Fibroblast of skin of right quadriceps (primary cell): Measurements from ENCODE around the gene PLA2G5.

ENCODE experiments used
- DNase-seq: peaks from one replicate; pipeline ENCODE4 v3.0.0-alpha.2; 2013

Gene PLA2G5

DNA sequence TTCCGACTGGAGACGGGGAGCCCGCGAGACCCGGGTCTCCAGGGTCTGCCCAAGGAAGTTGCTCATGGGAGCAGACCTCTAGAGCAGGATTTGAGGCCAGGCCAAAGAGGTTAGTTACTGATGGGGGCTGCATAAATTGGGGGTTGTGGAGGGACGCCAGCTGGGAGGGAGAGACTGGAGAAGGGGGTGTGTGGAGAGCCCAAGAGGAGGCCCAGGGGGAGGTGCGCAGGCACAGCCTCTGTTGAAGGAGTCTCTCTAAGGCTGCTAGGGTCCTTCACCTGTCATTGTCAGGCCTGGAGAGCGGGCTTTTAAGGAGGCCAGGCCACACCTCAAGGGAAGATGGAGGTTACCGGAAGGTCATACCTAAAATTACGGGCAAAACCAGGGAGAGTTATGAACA lies 363 bp downstream of the PLA2G5 start:
- no peak for DNase-seq

GRCh38 chr1:20071416-20071815 lies 1.4 kb downstream of the PLA2G5 start:
- DNase-seq, result no peak

DNA sequence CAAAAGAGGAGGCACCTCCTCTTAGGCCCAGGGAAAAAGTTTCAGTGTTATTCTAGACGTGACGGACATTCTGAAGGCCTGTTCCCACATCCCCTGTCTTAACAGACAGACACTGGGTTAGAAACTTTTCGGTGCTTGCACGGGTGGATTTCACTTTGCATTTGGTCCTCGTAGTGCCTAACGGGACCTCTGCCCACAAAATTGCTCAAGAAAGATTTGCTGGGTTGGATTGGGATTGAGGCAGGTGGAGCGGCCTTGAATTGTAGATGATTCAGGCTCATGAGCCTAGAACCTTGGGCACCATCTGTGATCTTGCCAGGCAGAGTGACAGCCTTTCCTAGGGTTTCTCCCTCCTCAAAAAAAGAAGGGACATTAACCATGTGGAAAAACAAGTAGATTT lies 2.8 kb downstream of the PLA2G5 start:
- DNase-seq, result no peak

GRCh38 chr1:20073256-20073655 lies 3.3 kb downstream of the PLA2G5 start:
- DNase-seq, result no peak

DNA sequence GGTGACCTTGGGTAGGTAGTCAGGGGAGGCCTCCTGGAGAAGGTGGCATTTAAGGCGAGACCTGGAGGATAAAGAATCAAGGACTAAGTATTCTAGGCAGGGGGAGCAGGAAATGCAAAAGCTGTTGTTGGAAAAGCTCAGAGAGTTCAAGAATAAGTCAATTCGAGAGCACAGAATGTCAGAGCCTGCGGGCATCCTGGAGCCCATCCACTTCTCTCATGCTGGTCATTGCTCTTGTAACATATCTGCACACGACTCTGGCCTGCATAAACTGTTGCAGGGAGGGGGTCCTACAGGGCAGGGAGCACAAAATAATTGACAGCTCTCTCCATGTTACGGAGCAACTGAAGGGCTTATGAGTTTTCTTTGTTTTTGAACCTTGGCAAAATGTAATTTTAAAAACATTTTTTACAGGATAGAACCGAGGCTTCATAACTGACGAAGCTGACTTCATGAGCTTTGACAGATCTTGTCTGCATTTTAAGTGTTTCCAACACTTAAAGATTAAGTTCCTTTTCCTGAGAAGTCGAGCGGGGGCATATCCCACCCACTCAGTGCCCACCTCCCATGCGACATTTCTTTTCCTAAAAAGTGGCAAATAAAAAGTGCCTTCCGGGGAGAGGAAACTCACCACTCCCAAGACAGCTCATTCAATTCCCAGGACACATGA lies 4.2 kb downstream of the PLA2G5 start:
- DNase-seq, result no peak

DNA sequence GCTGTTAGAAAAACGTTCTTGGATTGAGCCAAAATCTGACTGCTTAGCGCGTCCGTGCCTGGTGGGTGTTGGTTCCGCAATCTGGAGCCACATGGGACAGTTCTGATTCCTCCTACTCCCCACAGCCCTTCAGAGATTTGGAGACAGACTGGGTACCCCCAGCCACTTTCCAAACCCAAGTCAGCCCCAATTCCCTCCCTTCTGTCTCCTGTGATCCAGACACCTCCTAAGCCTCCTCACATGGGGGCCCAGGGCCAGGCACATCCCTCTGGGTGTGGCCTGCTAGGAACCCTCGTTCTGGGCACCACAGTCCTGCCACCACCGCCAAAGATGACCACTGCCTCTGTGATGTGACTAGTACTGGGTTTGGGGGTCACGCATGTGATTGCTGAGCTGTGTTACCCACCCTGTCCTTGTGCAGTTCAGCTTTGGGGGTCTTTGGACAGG lies 4.8 kb downstream of the PLA2G5 start:
- DNase-seq, result no peak

- no peak for DNase-seq
These were observed 5.4 kb downstream of the PLA2G5 start for GRCh38 chr1:20075345-20075744.

DNA sequence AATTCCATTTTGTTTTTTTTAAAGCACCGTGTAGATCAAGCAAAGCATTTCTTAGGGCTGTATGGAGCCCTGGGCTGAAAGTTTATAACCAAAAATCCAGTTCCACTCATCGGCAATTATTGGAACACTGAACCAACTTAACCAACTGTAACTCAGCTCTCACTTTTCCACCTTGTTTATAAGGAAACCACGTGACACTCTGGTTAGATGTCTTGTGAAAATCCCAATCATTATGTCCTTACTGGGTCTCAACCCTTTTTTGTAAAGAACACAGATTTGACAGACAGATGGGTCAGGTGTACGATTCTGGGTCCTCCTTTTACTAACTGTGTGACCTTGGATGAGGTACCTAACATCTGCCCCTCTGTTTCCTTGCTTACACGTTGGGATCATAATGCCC lies 6.2 kb downstream of the PLA2G5 start:
- DNase-seq, result no peak

DNA sequence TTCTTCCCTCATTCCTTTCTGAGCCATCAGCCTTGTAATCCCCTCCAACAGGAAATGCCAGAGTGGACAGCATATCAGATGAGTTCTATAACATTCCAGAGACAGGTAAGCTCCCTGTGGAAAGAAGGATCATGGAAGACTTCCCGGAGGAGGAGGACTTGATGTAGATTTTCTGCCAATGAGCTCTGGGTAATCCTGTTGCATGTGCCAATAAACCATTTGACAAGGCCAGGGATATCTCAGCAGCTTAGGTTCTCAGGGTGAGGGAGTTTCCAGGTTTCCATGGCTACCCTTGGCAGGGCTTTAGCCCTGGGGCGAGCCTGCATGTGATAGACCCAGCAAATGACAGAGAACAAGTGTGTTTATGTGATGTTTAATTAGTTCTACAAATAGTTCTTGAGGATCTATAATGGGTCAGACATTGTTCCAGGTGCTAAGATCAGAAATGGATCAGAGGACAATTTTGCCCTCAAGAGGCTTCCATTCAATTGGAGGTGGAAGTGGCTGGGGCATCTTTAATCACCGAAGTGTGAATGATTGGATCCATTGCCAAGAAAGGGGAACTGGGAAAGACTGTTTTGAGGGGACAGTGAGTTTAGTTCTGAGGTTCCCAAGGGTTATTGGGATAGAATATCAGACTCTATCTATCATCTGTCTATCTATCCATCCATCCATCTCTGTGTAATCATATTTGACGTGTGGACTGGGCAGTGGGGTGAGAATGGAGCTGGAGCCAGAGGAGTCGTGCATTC lies 6.9 kb downstream of the PLA2G5 start:
- no peak for DNase-seq

DNA sequence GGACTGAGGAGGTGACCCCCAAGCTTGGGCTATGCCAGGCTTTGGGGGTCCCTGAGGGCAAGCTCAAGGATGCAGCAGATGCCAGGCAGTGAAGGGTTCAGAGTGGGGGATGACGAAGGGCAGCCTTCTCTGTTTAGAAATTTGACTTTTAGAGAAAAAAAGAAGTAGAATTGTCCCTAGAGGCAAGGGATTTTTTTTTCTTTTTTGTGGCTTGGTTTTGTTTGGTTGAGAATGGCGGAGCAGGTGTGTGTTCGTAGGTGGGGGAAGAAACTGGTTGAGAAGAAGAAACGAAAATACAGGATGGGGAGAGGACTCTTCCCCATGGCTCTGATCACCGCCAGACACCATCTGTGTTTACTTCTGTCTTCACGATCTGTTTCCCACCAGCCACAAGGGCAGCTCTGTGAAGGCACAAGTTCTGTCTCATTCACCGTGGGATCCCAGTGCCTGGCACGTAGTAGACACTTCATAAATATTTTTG lies 8.2 kb downstream of the PLA2G5 start:
- DNase-seq, result no peak

DNA sequence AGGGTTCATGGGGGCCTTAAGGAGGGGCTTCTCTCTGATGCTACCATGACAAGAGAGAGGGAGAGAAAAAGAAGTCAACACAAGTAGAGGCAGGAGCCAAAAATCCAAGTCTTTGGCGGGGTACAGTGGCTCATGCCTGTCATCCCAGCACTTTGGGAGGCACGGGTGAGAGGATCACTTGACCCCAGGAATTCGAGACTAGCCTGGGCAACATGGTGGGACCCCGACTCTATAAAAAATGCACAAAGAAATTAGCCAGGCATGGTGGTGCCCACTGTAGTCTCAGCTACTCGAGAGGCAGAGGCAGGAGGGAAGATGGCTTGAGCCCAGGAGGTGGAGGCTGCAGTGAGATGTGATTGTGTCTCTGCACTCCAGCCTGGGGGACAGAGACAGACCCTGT lies 8.7 kb downstream of the PLA2G5 start:
- no peak for DNase-seq

DNA sequence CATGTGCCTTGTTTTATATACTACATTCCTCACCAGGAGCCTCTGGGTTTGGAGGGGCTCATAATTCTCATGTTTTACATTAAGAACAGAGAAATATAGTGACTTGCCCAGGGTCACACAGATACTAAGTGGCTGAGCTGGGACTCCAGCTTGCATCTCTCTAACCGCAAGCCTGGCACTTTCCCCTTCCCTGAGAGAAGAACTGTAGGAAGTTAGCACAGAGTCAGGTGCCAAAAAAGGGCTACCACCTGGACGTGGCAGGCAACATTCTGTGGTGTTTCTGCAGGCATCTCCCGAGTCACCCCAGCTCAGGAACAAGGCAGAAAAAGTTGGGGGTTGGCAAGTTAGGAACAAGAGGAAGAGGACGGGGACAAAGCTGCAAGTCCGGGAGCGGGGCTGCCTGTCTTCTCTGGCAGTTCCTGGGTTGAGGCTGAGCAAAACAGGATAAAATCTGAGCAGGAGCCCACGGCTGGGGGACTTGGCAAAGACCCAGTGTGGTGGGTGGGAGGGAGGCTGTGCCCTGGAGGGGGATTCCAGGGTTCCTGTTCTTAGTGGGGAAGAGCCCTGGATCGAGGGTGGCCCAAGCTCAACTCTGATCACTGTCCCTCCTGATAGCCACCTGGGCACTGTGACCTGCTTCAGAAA lies 9.8 kb downstream of the PLA2G5 start:
- DNase-seq, result no peak

GRCh38 chr1:20080441-20081352 lies 10.7 kb downstream of the PLA2G5 start:
- DNase-seq, result no peak

- DNase-seq, result no peak
These were observed 11.4 kb downstream of the PLA2G5 start for GRCh38 chr1:20081353-20081810.

DNA sequence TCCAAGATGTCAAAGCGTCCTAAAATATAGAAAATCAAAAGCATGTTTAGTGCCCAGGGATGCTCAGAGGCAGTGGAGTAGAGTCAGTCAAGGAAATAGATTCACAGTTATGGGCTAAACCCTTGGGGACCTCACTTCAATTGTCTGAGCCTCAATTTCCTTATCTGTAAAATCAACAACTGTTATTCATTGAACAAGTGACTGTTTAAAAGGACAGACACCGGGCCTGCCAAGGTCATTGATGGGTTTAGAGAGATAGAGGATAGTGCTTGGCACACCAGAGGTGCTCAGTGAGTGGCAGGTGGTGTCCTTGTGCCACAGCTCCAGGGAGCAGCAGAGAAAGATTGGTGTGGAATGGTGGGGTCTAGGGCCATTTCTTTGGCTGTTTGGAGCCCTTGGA lies 12.8 kb downstream of the PLA2G5 start:
- no peak for DNase-seq

- no peak for DNase-seq
These were observed 13.4 kb downstream of the PLA2G5 start for GRCh38 chr1:20083178-20083944.

GRCh38 chr1:20086800-20087199 lies 16.8 kb downstream of the PLA2G5 start:
- DNase-seq, result no peak

GRCh38 chr1:20087668-20088067 lies 17.7 kb downstream of the PLA2G5 start:
- no peak for DNase-seq

- no peak for DNase-seq
These were observed 19.5 kb downstream of the PLA2G5 start for GRCh38 chr1:20089328-20090077.

DNA sequence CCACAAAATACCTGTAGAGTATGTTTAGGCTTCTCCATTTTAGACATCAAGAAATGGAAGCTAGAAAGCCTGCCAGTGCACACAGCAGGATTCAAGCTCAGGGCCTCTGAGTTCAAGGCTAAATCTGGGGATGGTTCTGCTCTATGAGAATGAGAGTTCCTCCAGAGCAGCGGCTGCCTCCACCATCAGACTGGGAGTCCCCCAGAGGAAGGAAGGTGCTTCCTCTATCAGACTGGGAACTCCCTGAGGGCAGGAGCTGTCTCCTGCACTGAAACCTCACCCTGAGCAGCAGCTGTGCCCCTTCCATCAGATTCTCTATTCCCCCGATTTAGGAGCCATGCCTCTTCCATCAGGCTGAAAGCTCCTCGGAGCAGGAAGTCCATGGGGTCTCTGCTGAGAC lies 20.1 kb downstream of the PLA2G5 start:
- no peak for DNase-seq

GRCh38 chr1:20090641-20091040 lies 20.6 kb downstream of the PLA2G5 start:
- no peak for DNase-seq
